ENCODE data around the gene UCK2.

DNA sequence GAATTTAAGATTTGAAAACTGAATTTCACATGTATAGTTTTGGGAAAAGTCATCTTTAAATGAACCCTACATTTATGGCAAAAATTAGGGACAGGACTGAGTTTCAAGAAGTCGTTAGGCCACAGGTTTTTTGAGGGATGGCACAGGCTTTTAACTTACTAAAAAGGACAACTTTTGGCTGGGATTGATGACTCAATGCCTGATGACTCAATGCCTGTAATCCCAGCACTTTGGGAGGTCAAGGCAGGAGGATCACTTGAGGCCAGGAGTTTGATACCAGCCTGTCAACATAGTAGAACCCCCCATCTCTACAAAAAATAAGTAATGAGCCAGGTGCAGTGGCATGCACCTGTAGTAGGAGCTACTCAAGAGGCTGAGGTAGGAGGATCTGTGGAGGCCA is 15.9 kb downstream of the UCK2 start:
- no peak for TF ChIP-seq EZH2 (IDR thresholded peaks at IDR 0.05)
- no peak for TF ChIP-seq FOXP2 (optimal IDR thresholded peaks at IDR 0.05; ENCODE audit: control extremely low read depth, extremely low read length, insufficient read depth)
- no peak for TF ChIP-seq POLR2AphosphoS5 (IDR thresholded peaks at IDR 0.05; ENCODE audit: borderline replicate concordance, low read depth, low read length)
